GM12872 (cell line): ENCODE data around the gene LMAN1.

Experiments used
- CTCF ChIP-seq: IDR thresholded peaks from 3 replicates; pipeline ENCODE4 v1.5.1; 2011; ENCODE audit warnings: low read depth, mild to moderate bottlenecking, low read length, moderate library complexity; ENCODE audit not compliant: insufficient read depth

LMAN1 gene

GRCh38 chr18:59303656-59304195, 55.3 kb downstream of the LMAN1 start:
- TF ChIP-seq CTCF, result no peak

- TF ChIP-seq CTCF, result no peak
Measured at GRCh38 chr18:59303006-59303405, 56.1 kb downstream of the LMAN1 start.

GRCh38 chr18:59301929-59302328, 57.1 kb downstream of the LMAN1 start:
- TF ChIP-seq CTCF, result no peak

- TF ChIP-seq CTCF, result no peak
Measured at GRCh38 chr18:59300676-59301285, 58.3 kb downstream of the LMAN1 start.

- TF ChIP-seq CTCF, result no peak
Measured at GRCh38 chr18:59298871-59299270, 60.2 kb downstream of the LMAN1 start.

GRCh38 chr18:59293317-59293716, 65.7 kb downstream of the LMAN1 start:
- TF ChIP-seq CTCF, result no peak

GRCh38 chr18:59286341-59286740, 72.7 kb downstream of the LMAN1 start:
- TF ChIP-seq CTCF, result no peak
